CD8-positive, alpha-beta memory T cell (primary cell): ENCODE results near the gene LAMA2. TPM values are rescaled to one million over a fixed set of nuclear protein-coding genes. Genes with fewer than 3 reads are reported as not detected.

Experiments used
- CTCF ChIA-PET: fragments of 350-600 bp; sonication (Branson Sonifier 250); formaldehyde crosslinking; loops from one replicate; lab custom pipeline; 2021; ENCODE audit warnings: antibody characterized with exemption; lab: Charles Lee
- POLR2A ChIA-PET: fragments of 350-600 bp; sonication (Branson Sonifier 250); formaldehyde crosslinking; loops from one replicate; lab custom pipeline; 2021; ENCODE audit warnings: antibody characterized with exemption; lab: Charles Lee
- DNase-seq, 5 donors: peaks; one replicate each; pipeline versions ENCODE4 v3.0.0 to v3.0.0-alpha.2; 2020 to 2022; ENCODE audit warnings: mixed read lengths in 1 of 5
- H3K27ac ChIP-seq: one replicate; pipeline ENCODE4 v1.7.0; 2013; ENCODE audit warnings: low read depth, mild to moderate bottlenecking, low read length, moderate library complexity
- H3K27me3 ChIP-seq: 2 replicates; pipeline ENCODE4 v1.7.0; 2013; ENCODE audit warnings: low read length, mild to moderate bottlenecking; ENCODE audit not compliant: insufficient read depth, poor library complexity, severe bottlenecking
- H3K36me3 ChIP-seq: 2 replicates; pipeline ENCODE4 v1.7.0; 2013; ENCODE audit warnings: mild to moderate bottlenecking, low read length, moderate library complexity; ENCODE audit not compliant: insufficient read depth
- H3K4me1 ChIP-seq: 2 replicates; pipeline ENCODE4 v1.7.0; 2013; ENCODE audit warnings: mild to moderate bottlenecking, low read length, moderate library complexity; ENCODE audit not compliant: insufficient read depth
- H3K4me3 ChIP-seq: 2 replicates; pipeline ENCODE4 v1.7.0; 2013; ENCODE audit warnings: mild to moderate bottlenecking, low read length
- H3K9me3 ChIP-seq: 2 replicates; pipeline ENCODE4 v1.7.0; 2013; ENCODE audit warnings: mild to moderate bottlenecking, low read length
- H3K27ac Mint-ChIP-seq, 8 donors: one replicate each; pipeline ENCODE4 v1.8.0; 2020 to 2021; ENCODE audit warnings: mixed read lengths in 8 of 8, mild to moderate bottlenecking in 6 of 8, inconsistent platforms in 3 of 8, moderate library complexity in 3 of 8
- H3K27me3 Mint-ChIP-seq, 2 donors: one replicate each; pipeline ENCODE4 v1.8.0; 2020 to 2021; ENCODE audit warnings: mixed read lengths in 2 of 2, mild to moderate bottlenecking in 1 of 2, moderate library complexity in 1 of 2
- H3K36me3 Mint-ChIP-seq, 3 donors: one replicate each; pipeline ENCODE4 v1.8.0; 2020 to 2021; ENCODE audit warnings: mixed read lengths in 3 of 3, inconsistent platforms in 1 of 3, mild to moderate bottlenecking in 1 of 3
- H3K4me1 Mint-ChIP-seq, 3 donors: one replicate each; pipeline ENCODE4 v1.8.0; 2020 to 2021; ENCODE audit warnings: mixed read lengths in 3 of 3, inconsistent platforms in 1 of 3, mild to moderate bottlenecking in 1 of 3
- H3K4me3 Mint-ChIP-seq, 7 donors: one replicate each; pipeline ENCODE4 v1.8.0; 2020 to 2021; ENCODE audit warnings: mixed read lengths in 7 of 7, mild to moderate bottlenecking in 6 of 7, moderate library complexity in 4 of 7, inconsistent platforms in 2 of 7
- H3K9me3 Mint-ChIP-seq, 5 donors: one replicate each; pipeline ENCODE4 v1.8.0; 2020 to 2022; ENCODE audit warnings: mixed read lengths in 5 of 5, mild to moderate bottlenecking in 3 of 5, moderate library complexity in 2 of 5, inconsistent platforms in 1 of 5
- polyA plus RNA-seq: library from polyadenylated mRNA; unstranded; fragments of 300-500 nt; fragmentation: Illumina TruSeq; gene quantifications from one replicate; pipeline ENCODE4 v1.2.3, GENCODE V29; 2021
- total RNA-seq, 2 experiments: library from RNA; stranded (reverse); gene quantifications; one replicate each; pipeline ENCODE4 v1.2.3, GENCODE V29; 2021

The LAMA2 gene
- total and polyA plus RNA-seq, 3 experiments from 2014 or later, result 0.09 to 0.96 (median 0.45) TPM

DNA sequence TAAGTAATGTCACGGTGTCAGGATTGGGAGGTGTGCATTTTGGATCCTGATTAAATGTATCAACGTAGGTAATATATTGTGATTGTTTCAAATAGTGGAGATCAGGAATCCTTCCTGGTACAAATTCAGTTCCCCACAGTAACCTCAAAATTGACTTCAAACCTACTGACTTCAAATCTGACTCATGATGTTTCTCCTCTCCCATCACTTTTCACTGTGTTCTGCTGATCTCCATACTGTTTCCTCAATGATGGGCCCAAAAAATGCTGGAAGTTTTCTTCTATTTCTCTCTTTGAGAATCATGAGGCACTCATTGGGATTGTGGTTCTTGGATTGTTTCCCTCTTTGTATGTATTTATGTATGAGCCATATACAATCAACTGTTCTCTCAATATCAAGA is 35.9 kb downstream of the LAMA2 start:
- Mint-ChIP-seq H3K27ac (no peak overlapping the region), H3K9me3 (peaks cover 0 to 3% (median 0%) of the 10 kb centered on the region in 5 donors), H3K36me3 (no peaks in the 10 kb centered on the region), H3K4me1 (no peaks in the 10 kb centered on the region), H3K4me3 (no peak overlapping the region), H3K27me3 (peaks cover 0 to 2% of the 10 kb centered on the region in 2 donors)
- Histone ChIP-seq H3K4me3 (no peak overlapping the region), H3K36me3 (no peaks in the 10 kb centered on the region), H3K27ac (no peak overlapping the region), H3K9me3 (no peaks in the 10 kb centered on the region), H3K4me1 (no peaks in the 10 kb centered on the region), H3K27me3 (no peaks in the 10 kb centered on the region)
- DNase-seq, result no peak
- ChIA-PET CTCF (no interaction called here), POLR2A (no interaction called here)

DNA sequence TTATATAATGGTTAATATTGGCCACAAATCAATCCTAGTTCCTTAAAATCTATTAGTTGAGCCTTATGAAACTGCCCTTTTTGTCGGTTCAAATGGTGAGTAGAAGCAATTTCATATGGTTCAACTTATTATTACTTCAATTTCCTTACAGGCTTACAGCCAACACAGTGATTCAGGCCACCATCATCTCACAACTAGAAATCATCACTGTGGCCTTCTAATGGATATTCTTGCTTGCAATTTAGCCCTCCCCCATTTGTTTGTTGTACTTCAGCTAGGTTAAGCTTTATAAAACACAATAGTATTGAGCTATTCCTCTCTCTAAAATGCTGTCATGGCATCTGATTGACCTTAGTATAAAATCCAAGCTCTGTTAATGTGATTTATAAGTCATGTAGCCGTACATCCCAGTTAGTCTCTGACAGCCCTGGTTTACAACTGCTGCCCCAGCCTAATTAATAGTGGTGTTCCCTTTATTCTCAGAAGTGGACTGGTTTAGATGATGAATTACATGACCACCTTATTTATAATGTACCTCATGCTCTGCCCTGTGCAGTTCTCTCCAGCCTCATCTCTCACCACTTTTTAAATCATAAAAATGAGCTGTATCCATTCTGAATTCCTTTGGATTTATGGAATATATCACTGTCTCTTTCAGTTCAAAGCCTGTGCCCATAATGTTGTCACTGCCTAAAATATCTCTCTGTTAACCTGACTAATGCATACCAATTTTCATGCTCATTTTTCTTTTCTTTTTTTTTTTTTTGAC is 36.7 kb downstream of the LAMA2 start:
- no peaks in the 10 kb centered on the region for H3K4me1 ChIP-seq
- no peak overlapping the region for H3K4me3 ChIP-seq
- H3K27me3 Mint-ChIP-seq, result peaks cover 0 to 2% of the 10 kb centered on the region in 2 donors
- ChIA-PET CTCF (no interaction called here), POLR2A (no interaction called here)
- no peaks in the 10 kb centered on the region for H3K36me3 ChIP-seq
- DNase-seq, result no peak
- H3K4me1 Mint-ChIP-seq, result no peaks in the 10 kb centered on the region
- H3K27ac ChIP-seq, result no peak overlapping the region
- H3K9me3 Mint-ChIP-seq, result peaks cover 0 to 3% (median 0%) of the 10 kb centered on the region in 5 donors
- H3K27me3 ChIP-seq, result no peaks in the 10 kb centered on the region
- H3K36me3 Mint-ChIP-seq, result no peaks in the 10 kb centered on the region
- no peaks in the 10 kb centered on the region for H3K9me3 ChIP-seq
- H3K27ac Mint-ChIP-seq, result no peak overlapping the region
- no peak overlapping the region for H3K4me3 Mint-ChIP-seq

DNA sequence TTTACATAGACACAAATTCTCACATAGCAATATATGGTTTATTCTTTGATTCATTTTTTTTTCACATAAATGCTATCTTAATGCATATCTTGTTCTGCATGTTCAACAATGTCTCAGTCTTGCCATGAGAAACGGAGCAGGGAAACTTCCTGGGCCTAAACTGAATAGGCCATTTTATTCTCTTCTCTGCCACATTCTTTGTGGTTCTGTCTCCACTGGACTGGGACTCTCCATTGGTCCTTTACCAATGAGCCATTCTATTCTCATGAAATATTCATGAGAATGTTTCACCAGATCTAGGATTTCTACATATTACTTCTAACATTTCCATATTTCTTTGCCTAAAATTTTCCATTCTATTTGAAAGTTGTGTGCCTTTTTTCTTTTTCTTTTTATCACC is 42.8 kb downstream of the LAMA2 start:
- no peaks in the 10 kb centered on the region for H3K4me1 Mint-ChIP-seq
- no peak for DNase-seq
- H3K9me3 Mint-ChIP-seq, result peaks cover 0 to 3% (median 0%) of the 10 kb centered on the region in 5 donors
- no peaks in the 10 kb centered on the region for H3K9me3 ChIP-seq
- no peaks in the 10 kb centered on the region for H3K27me3 ChIP-seq
- no peak overlapping the region for H3K27ac Mint-ChIP-seq
- H3K4me3 ChIP-seq, result no peak overlapping the region
- H3K36me3 Mint-ChIP-seq, result no peaks in the 10 kb centered on the region
- no peaks in the 10 kb centered on the region for H3K4me1 ChIP-seq
- POLR2A ChIA-PET, result no interaction called here
- H3K27ac ChIP-seq, result no peak overlapping the region
- no peak overlapping the region for H3K4me3 Mint-ChIP-seq
- CTCF ChIA-PET, result no interaction called here
- no peaks in the 10 kb centered on the region for H3K27me3 Mint-ChIP-seq
- no peaks in the 10 kb centered on the region for H3K36me3 ChIP-seq

DNA sequence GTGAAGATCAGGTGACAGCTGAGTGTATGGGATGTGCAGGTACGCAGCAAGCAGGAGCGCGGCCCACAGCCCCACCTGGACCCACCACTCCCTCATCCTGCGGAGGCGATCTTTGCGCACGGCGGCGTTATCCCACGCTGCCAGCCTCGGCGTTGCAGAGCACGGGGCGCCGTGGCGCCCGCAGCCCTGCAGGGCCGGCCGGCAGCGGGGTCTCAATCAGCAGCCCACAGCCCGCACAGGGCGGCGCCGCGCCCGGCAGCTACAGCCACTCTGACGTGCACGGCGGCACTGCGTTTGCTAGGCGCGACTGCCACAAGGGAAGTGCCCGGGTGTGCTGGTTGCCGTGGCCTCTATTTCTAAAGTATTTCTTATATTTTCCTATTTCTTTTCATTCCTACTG is 46.9 kb downstream of the LAMA2 start:
- Histone ChIP-seq H3K4me1 (no peaks in the 10 kb centered on the region), H3K9me3 (no peaks in the 10 kb centered on the region), H3K27me3 (no peaks in the 10 kb centered on the region), H3K27ac (no peak overlapping the region), H3K4me3 (no peak overlapping the region), H3K36me3 (no peaks in the 10 kb centered on the region)
- Mint-ChIP-seq H3K27ac (no peak overlapping the region), H3K9me3 (no peaks in the 10 kb centered on the region), H3K27me3 (peaks cover 0 to 4% of the 10 kb centered on the region in 2 donors), H3K36me3 (no peaks in the 10 kb centered on the region), H3K4me3 (no peak overlapping the region), H3K4me1 (no peaks in the 10 kb centered on the region)
- no peak for DNase-seq
- POLR2A ChIA-PET, result no interaction called here
- CTCF ChIA-PET, result no interaction called here

DNA sequence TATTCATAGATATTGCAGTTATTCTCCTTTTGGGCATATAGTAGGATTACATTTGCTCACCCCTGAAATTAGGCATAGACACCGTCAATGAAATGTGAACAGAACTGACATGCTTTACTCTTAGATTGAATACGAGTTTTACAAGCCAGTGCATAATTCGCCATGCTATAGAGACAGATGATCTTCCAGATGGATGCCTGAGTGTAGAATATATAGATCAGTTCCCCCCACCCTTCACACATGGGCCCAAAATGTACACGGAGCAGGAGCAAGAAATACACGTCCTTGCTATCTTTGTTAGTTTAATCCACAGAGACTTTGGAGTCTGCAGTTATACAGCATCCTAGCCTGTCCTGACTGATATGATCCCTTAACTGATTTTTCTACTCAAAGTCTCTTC is 47.4 kb downstream of the LAMA2 start:
- H3K4me1 Mint-ChIP-seq, result no peaks in the 10 kb centered on the region
- no peaks in the 10 kb centered on the region for H3K9me3 ChIP-seq
- ChIA-PET POLR2A (no interaction called here), CTCF (no interaction called here)
- no peak overlapping the region for H3K4me3 ChIP-seq
- H3K27me3 Mint-ChIP-seq, result peaks cover 0 to 4% of the 10 kb centered on the region in 2 donors
- no peak overlapping the region for H3K27ac Mint-ChIP-seq
- no peak overlapping the region for H3K4me3 Mint-ChIP-seq
- no peak overlapping the region for H3K27ac ChIP-seq
- no peaks in the 10 kb centered on the region for H3K36me3 ChIP-seq
- DNase-seq, result no peak
- no peaks in the 10 kb centered on the region for H3K27me3 ChIP-seq
- no peaks in the 10 kb centered on the region for H3K4me1 ChIP-seq
- H3K9me3 Mint-ChIP-seq, result no peaks in the 10 kb centered on the region
- no peaks in the 10 kb centered on the region for H3K36me3 Mint-ChIP-seq

DNA sequence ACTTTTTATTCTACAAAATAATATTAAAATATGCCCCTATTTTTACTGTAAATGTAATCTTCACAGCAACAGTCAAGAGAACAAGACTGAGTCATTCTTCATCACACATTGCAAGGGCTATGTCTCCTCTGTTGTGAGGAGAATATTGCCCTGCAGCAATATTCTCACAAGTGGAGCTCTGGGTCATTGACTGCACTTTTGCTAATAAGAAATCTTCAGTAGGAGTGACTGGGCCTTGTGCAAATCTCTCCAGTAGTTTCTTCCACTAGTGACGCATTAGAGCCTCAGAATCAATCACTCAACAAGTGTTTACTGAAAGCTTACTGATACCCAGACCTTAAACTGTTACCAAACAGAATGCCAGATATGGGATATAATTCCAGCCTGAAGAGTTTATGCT is 49.1 kb downstream of the LAMA2 start:
- no peaks in the 10 kb centered on the region for H3K4me1 Mint-ChIP-seq
- no peaks in the 10 kb centered on the region for H3K9me3 Mint-ChIP-seq
- no peaks in the 10 kb centered on the region for H3K36me3 ChIP-seq
- no peak overlapping the region for H3K4me3 Mint-ChIP-seq
- H3K27ac Mint-ChIP-seq, result no peak overlapping the region
- POLR2A ChIA-PET, result no interaction called here
- H3K4me1 ChIP-seq, result no peaks in the 10 kb centered on the region
- H3K27me3 ChIP-seq, result no peaks in the 10 kb centered on the region
- no peaks in the 10 kb centered on the region for H3K36me3 Mint-ChIP-seq
- CTCF ChIA-PET, result no interaction called here
- no peak overlapping the region for H3K4me3 ChIP-seq
- no peak overlapping the region for H3K27ac ChIP-seq
- DNase-seq, result no peak
- no peaks in the 10 kb centered on the region for H3K9me3 ChIP-seq
- H3K27me3 Mint-ChIP-seq, result peaks cover 0 to 4% of the 10 kb centered on the region in 2 donors

DNA sequence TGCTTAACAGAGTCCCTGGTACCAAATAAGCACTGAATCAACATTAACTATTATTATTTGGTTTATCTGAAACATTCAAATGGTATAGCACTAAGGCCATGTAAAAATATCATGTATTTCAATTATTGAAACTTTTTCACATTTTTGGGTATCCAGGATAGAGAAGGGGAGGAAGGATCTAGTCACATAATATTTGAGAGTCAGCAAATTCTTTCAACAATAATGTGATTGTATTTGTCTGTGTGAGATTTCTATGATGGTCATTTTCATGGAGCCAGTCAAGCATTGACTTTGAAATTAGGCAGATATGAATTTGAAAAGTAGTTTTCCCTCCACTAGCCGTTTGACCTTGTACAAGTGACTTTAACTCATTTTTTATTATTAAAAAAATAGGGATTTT is 67.9 kb downstream of the LAMA2 start:
- CTCF ChIA-PET, result no interaction called here
- Mint-ChIP-seq H3K4me3 (no peak overlapping the region), H3K36me3 (no peaks in the 10 kb centered on the region), H3K4me1 (no peaks in the 10 kb centered on the region), H3K27ac (no peak overlapping the region), H3K27me3 (no peaks in the 10 kb centered on the region), H3K9me3 (peaks cover 0 to 2% (median 0%) of the 10 kb centered on the region in 5 donors)
- DNase-seq, result no peak
- H3K9me3 ChIP-seq, result no peaks in the 10 kb centered on the region
- H3K27ac ChIP-seq, result no peak overlapping the region
- no peaks in the 10 kb centered on the region for H3K4me1 ChIP-seq
- POLR2A ChIA-PET, result no interaction called here
- H3K36me3 ChIP-seq, result no peaks in the 10 kb centered on the region
- no peaks in the 10 kb centered on the region for H3K27me3 ChIP-seq
- no peak overlapping the region for H3K4me3 ChIP-seq

DNA sequence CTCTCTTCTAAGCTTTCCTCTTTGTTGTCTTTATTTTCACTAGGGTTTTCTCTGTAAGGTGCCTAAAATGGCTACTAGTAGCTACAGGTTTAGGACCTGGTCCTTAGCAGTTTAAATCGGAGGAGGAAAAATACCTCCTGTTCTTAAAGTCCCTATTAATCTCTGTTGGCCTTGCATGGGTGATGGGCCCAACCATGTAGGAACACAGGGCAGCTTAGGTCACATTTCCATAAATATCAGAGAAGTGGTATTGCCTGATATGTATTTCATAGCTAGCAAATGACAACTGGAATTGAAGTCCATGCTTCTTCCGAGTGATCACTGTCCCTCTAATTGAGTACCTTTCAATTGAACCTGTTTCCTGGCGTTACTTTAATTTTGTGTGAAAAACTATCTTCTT is 70.0 kb downstream of the LAMA2 start:
- Histone ChIP-seq H3K9me3 (no peaks in the 10 kb centered on the region), H3K27ac (no peak overlapping the region), H3K27me3 (no peaks in the 10 kb centered on the region), H3K36me3 (no peaks in the 10 kb centered on the region), H3K4me3 (no peak overlapping the region), H3K4me1 (no peaks in the 10 kb centered on the region)
- Mint-ChIP-seq H3K27ac (no peak overlapping the region), H3K4me3 (no peak overlapping the region), H3K27me3 (no peaks in the 10 kb centered on the region), H3K4me1 (no peaks in the 10 kb centered on the region), H3K9me3 (peaks cover 0 to 2% (median 0%) of the 10 kb centered on the region in 5 donors), H3K36me3 (no peaks in the 10 kb centered on the region)
- CTCF ChIA-PET, result no interaction called here
- POLR2A ChIA-PET, result no interaction called here
- no peak for DNase-seq
